ENCODE data around the gene GALNT15. TPM values are rescaled to one million over a fixed set of nuclear protein-coding genes. Genes with fewer than 3 reads are reported as not detected.

The GALNT15 gene
- total and polyA plus RNA-seq, 2 of the 4 experiments (the other 2 are of a cell fraction), result 12.8 to 19.7 TPM

DNA sequence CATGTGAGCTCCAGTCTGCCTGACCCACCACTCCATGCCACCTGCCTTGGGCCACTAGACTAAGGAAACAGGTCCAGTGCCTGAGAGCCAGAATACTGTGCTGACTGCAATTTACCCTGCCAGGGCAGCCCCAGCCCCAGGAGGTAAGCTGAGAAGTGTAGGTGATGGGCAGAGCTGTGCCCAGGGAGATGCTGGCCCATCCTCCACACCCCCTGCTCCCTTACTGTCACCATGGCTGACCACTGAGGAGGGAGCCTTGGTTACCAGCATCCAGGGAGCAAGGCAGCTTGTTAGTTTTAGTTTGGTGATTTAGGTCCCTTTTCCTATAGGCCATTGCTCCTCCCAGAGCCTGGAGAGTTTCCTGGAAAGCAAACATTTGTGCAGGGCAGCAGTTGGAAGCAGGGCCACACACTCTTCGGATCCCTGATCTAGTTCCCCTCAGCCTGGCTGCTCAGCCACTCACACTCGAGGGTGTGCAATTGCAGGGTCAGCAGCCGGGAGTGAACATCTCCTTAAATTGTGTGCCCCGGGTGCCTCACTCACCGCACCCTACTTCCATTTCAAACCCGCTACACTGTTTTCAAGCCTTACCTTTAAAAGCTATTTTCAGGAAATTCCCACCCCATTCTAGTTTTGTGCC, 2.0 kb downstream of the GALNT15 start:
- peak overlapping the region; percentile 96 for H3K9ac ChIP-seq (ENCODE audit: low read depth, low read length)
- H3K4me1 ChIP-seq (ENCODE audit: control insufficient read depth, insufficient read depth, low read length), result peaks cover 48% of the 10 kb centered on the region
- TF ChIP-seq MXI1 (IDR thresholded peaks at IDR 0.05; ENCODE audit: borderline replicate concordance, low read depth, low read length) (0 out of 2 replicates have a peak, but pooled peaks have one; percentile 12), POLR2A (IDR thresholded peaks at IDR 0.05; ENCODE audit: low read depth, low read length) (peak; percentile 24), MAFK (IDR thresholded peaks at IDR 0.05; ENCODE audit: low read depth, low read length) (no peak), FOS (IDR thresholded peaks at IDR 0.05; ENCODE audit: low read depth, low read length) (no peak), CEBPB (IDR thresholded peaks at IDR 0.05; ENCODE audit: low read depth, low read length) (no peak), MAZ (IDR thresholded peaks at IDR 0.05; ENCODE audit: borderline replicate concordance, low read depth, low read length) (no peak), SMC3 (IDR thresholded peaks at IDR 0.05; ENCODE audit: low read depth, low read length) (no peak)

More for the DNA sequence above, 2.0 kb downstream of the GALNT15 start:
- Histone ChIP-seq H2AK9ac (replicated peaks; ENCODE audit: low read depth, low read length, poor library complexity) (peak overlapping the region; percentile 90), H3K79me1 (ENCODE audit: low read depth in 1 of 2, low read length in 2 of 2) (peaks cover 22 to 58% of the 10 kb centered on the region in 2 experiments), H3K9me1 (ENCODE audit: insufficient read depth, low read length) (peaks cover 48% of the 10 kb centered on the region), H2AK5ac (ENCODE audit: low read depth, low read length) (peak overlapping the region; percentile 97), H3K18ac (ENCODE audit: low read depth, low read length) (peak overlapping the region; percentile 89), H4K8ac (ENCODE audit: low read depth in 2 of 2, low read length in 2 of 2) (peak overlapping the region; percentile 67 to 87), H3K36me3 (ENCODE audit: control insufficient read depth, insufficient read depth, low read length) (peaks cover 4% of the 10 kb centered on the region), H2BK120ac (ENCODE audit: low read depth, low read length) (peak overlapping the region; percentile 92), H3K4me3 (ENCODE audit: insufficient read depth, low read depth, low read length) (peak overlapping the region; percentile 76), H3K4me2 (ENCODE audit: low read depth, low read length) (peak overlapping the region; percentile 78), H3K27ac (ENCODE audit: insufficient read depth, low read length) (peak overlapping the region; percentile 97), H2BK15ac (ENCODE audit: low read depth, low read length) (peak overlapping the region; percentile 73), H3K56ac (ENCODE audit: extremely low read depth, insufficient read depth, low read length) (peak overlapping the region; percentile 88), H3K4ac (ENCODE audit: low read depth, low read length) (peak overlapping the region; percentile 99), H4K91ac (ENCODE audit: insufficient read depth, low read depth, low read length) (peak overlapping the region; percentile 99), H2BK20ac (ENCODE audit: low read depth, low read length) (peak overlapping the region; percentile 93), H4K20me1 (ENCODE audit: insufficient read depth, low read length) (no peaks in the 10 kb centered on the region), H3K23ac (ENCODE audit: low read depth, low read length) (peak overlapping the region; percentile 95), H2BK5ac (ENCODE audit: low read depth, low read length, poor library complexity, severe bottlenecking) (peak overlapping the region; percentile 93), H4K5ac (ENCODE audit: low read depth, low read length) (peak overlapping the region; percentile 79), H3K9me3 (ENCODE audit: control insufficient read depth, insufficient read depth, low read length) (no peaks in the 10 kb centered on the region), H3K14ac (replicated peaks; ENCODE audit: low read depth, low read length) (peak overlapping the region; percentile 82), H3K27me3 (ENCODE audit: control insufficient read depth, insufficient read depth, low read length) (no peaks in the 10 kb centered on the region), H2AFZ (replicated peaks; ENCODE audit: low read length, poor library complexity) (peak overlapping the region; percentile 75)
- in situ Hi-C loops (cut with MboI; ENCODE audit: low sequenced_read_pairs) (no loop called here), dilution Hi-C loops (cut with HindIII; ENCODE audit: low sequenced_read_pairs, unreplicated experiment) (no loop called here), intact Hi-C loops (cut with micrococcal nuclease) (no loop called here)
- DNase-seq (peak; percentile 33), ATAC-seq (ENCODE audit: low read depth) (peak; percentile 1)
- WGBS, 2 experiments (ENCODE audit: extremely low coverage in 2 of 2, insufficient read length in 1 of 2), result 27% methylated on average over 3 of the region's 6 CpGs; no CpG with 5 or more reads in 1 of the 2 experiments
- POLR2A ChIA-PET (ENCODE audit: unreplicated experiment), result interaction anchor here (0.8 kb wide), 1 partner anchor 116 kb away, joined by 3 read pairs; no protein-coding TSS in a partner anchor
- no TSS peak for BruUV-seq (replicated peaks)
- CTCF ChIA-PET, result interaction anchor here (1.6 kb wide), 1 partner anchor 52 kb away, joined by 3 read pairs; no protein-coding TSS in a partner anchor
